Thyroid gland (tissue), 4 donors: ENCODE measurements around the gene IMPA2. TPM values are rescaled to one million over a fixed set of nuclear protein-coding genes. Genes with fewer than 3 reads are reported as not detected.
A peak's percentile ranks its signal among the peaks of the same experiment; 100 is the strongest.
"Not testable (repeated sequence)": the region's sequence is repeated elsewhere in the genome, so short reads cannot be mapped to it uniquely, and the experiment has no call there.

ENCODE experiments used
- DNase-seq, 2 donors: peaks; one replicate each; pipeline ENCODE4 v3.0.0-alpha.2; 2019
- H3K27ac ChIP-seq, 3 donors: fragments of 200-600 bp; sonication (generic); 1 replicate in 2 of 3; 2 replicates in 1 of 3; pipeline ENCODE4 v1.5.1; 2016 to 2019; ENCODE audit warnings: mild to moderate bottlenecking in 1 of 3, moderate library complexity in 1 of 3
- H3K27me3 ChIP-seq: fragments of 200-600 bp; sonication (generic); one replicate; pipeline ENCODE4 v1.5.1; 2019
- H3K36me3 ChIP-seq, 2 donors: fragments of 200-600 bp; sonication (generic); one replicate each; pipeline ENCODE4 v1.5.1; 2016 to 2019
- H3K4me1 ChIP-seq, 2 donors: fragments of 200-600 bp; sonication (generic); one replicate each; pipeline ENCODE4 v1.5.1; 2017 to 2019
- H3K4me3 ChIP-seq, 3 donors: fragments of 200-600 bp; sonication (generic); replicated peaks in 1 of 3; 1 replicate in 2 of 3; 2 replicates in 1 of 3; pipeline ENCODE4 v1.5.1; 2016; ENCODE audit warnings: mild to moderate bottlenecking in 1 of 3
- H3K9me3 ChIP-seq: fragments of 200-600 bp; sonication (generic); one replicate; pipeline ENCODE4 v1.5.1; 2017
- CTCF ChIP-seq, 6 experiments: fragments of 200-600 bp in 3 of 6; fragments of 450-650 bp in 3 of 6; sonication (generic) in 3 of 6; IDR thresholded peaks; one replicate each; pipeline ENCODE4 v1.5.1; 2016 to 2019; ENCODE audit warnings: antibody characterized with exemption in 6 of 6, mild to moderate bottlenecking in 2 of 6, inconsistent platforms in 1 of 6, moderate library complexity in 1 of 6
- POLR2A ChIP-seq, 2 donors: fragments of 450-650 bp; IDR thresholded peaks; one replicate each; pipeline ENCODE4 v1.6.1; 2017; ENCODE audit warnings: antibody characterized with exemption in 2 of 2, mild to moderate bottlenecking in 2 of 2, moderate library complexity in 1 of 2
- WGBS, 2 donors: methylation state at CpG; one replicate each; pipeline ENCODE4 v1.1.5; 2017; 5-methylcytosine and 5-hydroxymethylcytosine counted together
- intact Hi-C: fragments of 100-400 bp; cut with DNase I; formaldehyde crosslinking; loops from one replicate; pipeline ENCODE4 v1.15.1; 2023
- small RNA-seq: library from RNA; depleted of rRNA; stranded (forward); fragments of <200 nt; gene quantifications from one replicate; pipeline ENCODE3, GENCODE V24; 2016
- total RNA-seq, 4 donors: library from RNA; depleted of rRNA; stranded (reverse); fragments of >200 nt; gene quantifications; one replicate each; pipeline ENCODE4 v1.2.3, GENCODE V29; 2016

The IMPA2 gene
- total RNA-seq, 4 donors from 2014 or later, result 42.5 to 75.8 (median 54.3) TPM

GRCh38 chr18:12076424-12077140 lies 95.3 kb downstream of the IMPA2 start:
- peak overlapping the region in 2 of 3 donors; percentile 49 to 75 for H3K27ac ChIP-seq

GRCh38 chr18:12077994-12078393 lies 96.7 kb downstream of the IMPA2 start:
- DNase-seq, H3K27me3 ChIP-seq, intact Hi-C loops, H3K9me3 ChIP-seq, H3K36me3 ChIP-seq, H3K4me3 ChIP-seq: not testable (repeated sequence)
- Histone ChIP-seq H3K4me1 (peaks cover 14 to 17% of the 10 kb centered on the region in 2 donors), H3K27ac (peak overlapping the region in 1 of 3 donors; percentile 77)
- WGBS, 2 donors, result 40 to 66% methylated on average over 2 of the region's 4 CpGs

More at GRCh38 chr18:12076424-12077140, 95.3 kb downstream of the IMPA2 start:
- WGBS, 2 donors, result 36 to 51% methylated on average over 11 to 23 of the region's 59 CpGs
- Histone ChIP-seq H3K27me3 (no peaks in the 10 kb centered on the region), H3K4me3 (no peak overlapping the region), H3K9me3 (no peaks in the 10 kb centered on the region), H3K36me3 (no peaks in the 10 kb centered on the region), H3K4me1 (peaks cover 14 to 17% of the 10 kb centered on the region in 2 donors)
- TF ChIP-seq POLR2A (IDR thresholded peaks at IDR 0.05) (peak in 1 of 2 donors; percentile 42), CTCF (IDR thresholded peaks at IDR 0.05) (no peak)
- intact Hi-C loops, result no loop called here
- peak; percentile 23 to 25 for DNase-seq

- peak overlapping the region; percentile 81 to 99 (median 93) for H3K27ac ChIP-seq
- intact Hi-C loops, result no loop called here
- 37 to 44% methylated on average over 6 of the region's 6 CpGs for WGBS, 2 donors
These were observed 98.4 kb downstream of the IMPA2 start for GRCh38 chr18:12079491-12080237.

More at GRCh38 chr18:12079491-12080237, 98.4 kb downstream of the IMPA2 start:
- H3K4me3 ChIP-seq, result no peak overlapping the region
- peak; percentile 81 to 83 for DNase-seq
- H3K36me3 ChIP-seq, result no peaks in the 10 kb centered on the region
- TF ChIP-seq CTCF (IDR thresholded peaks at IDR 0.05), result no peak
- no peak for TF ChIP-seq POLR2A (IDR thresholded peaks at IDR 0.05)
- peaks cover 14 to 17% of the 10 kb centered on the region in 2 donors for H3K4me1 ChIP-seq
- no peaks in the 10 kb centered on the region for H3K9me3 ChIP-seq
- H3K27me3 ChIP-seq, result no peaks in the 10 kb centered on the region

Small RNA genes within 50 kb of the gene (small RNA-seq; reads per million reads assigned to genes)
- gene AP001542.1, result not detected

Other genes with a start within 250 kb of the IMPA2 start
- 10 to 100 TPM; 75.4 to 99.5 (median 85.9) TPM for gene CHMP1B, start 130.1 kb upstream of the IMPA2 start, total RNA-seq
- gene MPPE1, start 73.2 kb upstream of the IMPA2 start, total RNA-seq, result 100 to 1,000 TPM in 1 of 4 donors, 10 to 100 TPM in 3; 50.0 to 111 (median 76.7) TPM
- under 1 TPM in 1 of 4 donors, not detected in 3; 0.13 TPM for gene ANKRD62, start 112.3 kb downstream of the IMPA2 start, total RNA-seq